ENCODE results near the gene ZKSCAN5. TPM values are rescaled to one million over a fixed set of nuclear protein-coding genes. Genes with fewer than 3 reads are reported as not detected.

The ZKSCAN5 gene
- total and polyA plus RNA-seq, 8 donors: 1.4 to 4.1 (median 2.4) TPM

DNA sequence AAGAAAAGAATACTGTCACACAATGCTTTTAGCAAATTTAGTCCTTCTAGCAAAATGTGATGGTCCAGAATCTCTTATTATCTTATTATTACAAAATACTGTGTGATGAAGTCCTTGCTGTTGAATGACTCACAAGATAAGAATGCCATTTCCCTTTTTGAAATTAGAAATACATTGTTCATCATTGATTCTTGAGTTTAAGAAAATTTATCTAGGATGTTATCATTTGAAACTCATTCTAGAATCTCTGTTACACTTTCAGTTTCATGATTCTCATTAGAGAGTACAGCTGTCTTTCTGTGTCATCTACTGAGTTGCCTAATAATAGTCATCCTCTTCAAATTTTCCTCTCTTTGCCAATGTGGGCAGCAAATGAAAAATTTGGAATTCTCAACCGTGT is 9.6 kb downstream of the ZKSCAN5 start:
- TF ChIP-seq, protein P1, sequence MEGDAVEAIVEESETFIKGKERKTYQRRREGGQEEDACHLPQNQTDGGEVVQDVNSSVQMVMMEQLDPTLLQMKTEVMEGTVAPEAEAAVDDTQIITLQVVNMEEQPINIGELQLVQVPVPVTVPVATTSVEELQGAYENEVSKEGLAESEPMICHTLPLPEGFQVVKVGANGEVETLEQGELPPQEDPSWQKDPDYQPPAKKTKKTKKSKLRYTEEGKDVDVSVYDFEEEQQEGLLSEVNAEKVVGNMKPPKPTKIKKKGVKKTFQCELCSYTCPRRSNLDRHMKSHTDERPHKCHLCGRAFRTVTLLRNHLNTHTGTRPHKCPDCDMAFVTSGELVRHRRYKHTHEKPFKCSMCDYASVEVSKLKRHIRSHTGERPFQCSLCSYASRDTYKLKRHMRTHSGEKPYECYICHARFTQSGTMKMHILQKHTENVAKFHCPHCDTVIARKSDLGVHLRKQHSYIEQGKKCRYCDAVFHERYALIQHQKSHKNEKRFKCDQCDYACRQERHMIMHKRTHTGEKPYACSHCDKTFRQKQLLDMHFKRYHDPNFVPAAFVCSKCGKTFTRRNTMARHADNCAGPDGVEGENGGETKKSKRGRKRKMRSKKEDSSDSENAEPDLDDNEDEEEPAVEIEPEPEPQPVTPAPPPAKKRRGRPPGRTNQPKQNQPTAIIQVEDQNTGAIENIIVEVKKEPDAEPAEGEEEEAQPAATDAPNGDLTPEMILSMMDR (IDR thresholded peaks at IDR 0.05): no peak
- WGBS, 2 donors: 93 to 95% methylated on average over 1 of the region's 1 CpG
- DNase-seq (no peak), FAIRE-seq (no peak), ATAC-seq (no peak)
- no peak overlapping the region for H3K4me3 ChIP-seq
- H3K27ac ChIP-seq: no peak overlapping the region
- no peaks in the 10 kb centered on the region for H3K4me1 ChIP-seq
- no peaks in the 10 kb centered on the region for H3K27me3 ChIP-seq
- no peaks in the 10 kb centered on the region for H3K36me3 ChIP-seq
- intact Hi-C loops (cut with DNase I): no loop called here
- no peaks in the 10 kb centered on the region for H3K9me3 ChIP-seq

DNA sequence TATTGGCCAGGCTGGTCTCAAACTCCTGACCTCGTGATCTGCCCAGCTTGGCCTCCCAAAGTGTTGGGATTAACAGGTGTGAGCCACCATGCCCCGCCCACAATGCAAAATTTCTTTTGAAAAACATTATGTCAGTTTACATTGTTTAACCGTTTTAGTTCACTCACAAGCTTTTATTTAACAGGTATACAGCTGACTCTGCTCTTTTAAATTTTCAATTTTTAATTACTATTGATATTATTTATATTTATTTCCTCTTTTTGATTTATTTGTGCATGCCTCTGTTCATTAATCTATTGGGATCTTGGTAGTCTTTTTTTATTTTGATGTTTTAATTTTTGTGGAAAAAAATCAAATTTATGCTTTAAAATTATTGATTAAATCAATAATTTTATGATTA is 16.9 kb downstream of the ZKSCAN5 start:
- FAIRE-seq: peak; percentile 5
- TF ChIP-seq, protein P1 (IDR thresholded peaks at IDR 0.05): no peak
- intact Hi-C loops (cut with DNase I): no loop called here
- no peaks in the 10 kb centered on the region for H3K9me3 ChIP-seq
- 87 to 89% methylated on average over 3 of the region's 3 CpGs for WGBS, 2 donors
- H3K4me3 ChIP-seq: no peak overlapping the region
- ATAC-seq: no peak
- H3K4me1 ChIP-seq: no peaks in the 10 kb centered on the region
- no peak overlapping the region for H3K27ac ChIP-seq
- no peak for DNase-seq
- H3K36me3 ChIP-seq: peaks cover 0 to 7% (median 4%) of the 10 kb centered on the region in 3 donors
- H3K27me3 ChIP-seq: no peaks in the 10 kb centered on the region

DNA sequence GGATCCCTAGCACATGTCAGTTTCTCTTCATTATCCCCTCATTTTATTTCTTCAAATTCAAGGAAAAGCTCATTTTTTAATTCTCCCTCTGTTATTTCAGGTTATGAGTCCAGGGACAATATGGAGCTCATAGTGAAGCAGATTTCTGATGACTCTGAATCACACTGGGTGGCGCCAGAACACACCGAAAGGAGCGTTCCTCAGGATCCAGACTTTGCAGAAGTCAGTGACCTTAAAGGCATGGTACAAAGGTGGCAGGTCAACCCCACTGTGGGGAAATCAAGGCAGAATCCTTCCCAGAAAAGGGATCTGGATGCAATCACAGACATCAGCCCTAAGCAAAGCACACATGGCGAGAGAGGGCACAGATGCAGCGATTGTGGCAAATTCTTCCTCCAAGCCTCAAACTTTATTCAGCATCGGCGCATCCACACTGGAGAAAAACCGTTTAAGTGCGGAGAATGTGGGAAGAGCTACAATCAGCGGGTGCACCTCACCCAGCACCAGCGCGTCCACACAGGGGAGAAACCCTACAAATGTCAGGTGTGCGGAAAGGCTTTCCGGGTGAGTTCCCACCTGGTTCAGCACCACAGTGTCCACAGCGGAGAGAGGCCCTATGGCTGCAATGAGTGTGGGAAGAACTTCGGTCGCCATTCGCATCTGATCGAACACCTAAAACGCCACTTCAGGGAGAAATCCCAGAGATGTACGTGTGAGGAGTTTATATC is 21.4 kb downstream of the ZKSCAN5 start:
- intact Hi-C loops (cut with DNase I): no loop called here
- Histone ChIP-seq H3K4me3 (no peak overlapping the region), H3K9me3 (no peaks in the 10 kb centered on the region), H3K27ac (no peak overlapping the region), H3K4me1 (no peaks in the 10 kb centered on the region), H3K27me3 (no peaks in the 10 kb centered on the region), H3K36me3 (peaks cover 0 to 16% (median 7%) of the 10 kb centered on the region in 3 donors)
- WGBS, 2 donors: 95% methylated on average over 21 of the region's 21 CpGs
- peak in 2 of 4 donors; percentile 53 to 69 for ATAC-seq
- no peak for DNase-seq
- FAIRE-seq: no peak
- TF ChIP-seq, protein P1 (IDR thresholded peaks at IDR 0.05): no peak

DNA sequence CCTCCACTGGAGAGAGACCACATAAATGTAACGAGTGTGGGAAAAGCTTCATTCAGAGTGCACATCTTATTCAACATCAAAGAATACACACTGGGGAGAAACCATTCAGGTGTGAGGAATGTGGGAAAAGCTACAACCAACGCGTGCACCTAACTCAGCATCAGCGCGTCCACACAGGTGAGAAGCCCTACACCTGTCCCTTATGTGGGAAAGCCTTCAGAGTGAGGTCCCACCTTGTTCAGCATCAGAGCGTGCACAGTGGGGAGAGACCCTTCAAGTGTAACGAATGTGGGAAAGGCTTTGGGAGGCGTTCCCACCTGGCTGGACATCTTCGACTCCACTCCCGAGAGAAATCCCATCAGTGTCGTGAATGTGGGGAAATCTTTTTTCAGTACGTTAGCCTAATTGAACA is 26.9 kb downstream of the ZKSCAN5 start:
- no peak for ATAC-seq
- Histone ChIP-seq H3K4me3 (no peak overlapping the region), H3K9me3 (peaks cover 0 to 6% (median 0%) of the 10 kb centered on the region in 4 donors), H3K4me1 (no peaks in the 10 kb centered on the region), H3K27ac (no peak overlapping the region), H3K27me3 (no peaks in the 10 kb centered on the region), H3K36me3 (peaks cover 0 to 23% (median 15%) of the 10 kb centered on the region in 3 donors)
- WGBS, 2 donors: 97 to 98% methylated on average over 12 of the region's 12 CpGs
- no peak for DNase-seq
- TF ChIP-seq, protein P1 (IDR thresholded peaks at IDR 0.05): no peak
- intact Hi-C loops (cut with DNase I): no loop called here
- no peak for FAIRE-seq

DNA sequence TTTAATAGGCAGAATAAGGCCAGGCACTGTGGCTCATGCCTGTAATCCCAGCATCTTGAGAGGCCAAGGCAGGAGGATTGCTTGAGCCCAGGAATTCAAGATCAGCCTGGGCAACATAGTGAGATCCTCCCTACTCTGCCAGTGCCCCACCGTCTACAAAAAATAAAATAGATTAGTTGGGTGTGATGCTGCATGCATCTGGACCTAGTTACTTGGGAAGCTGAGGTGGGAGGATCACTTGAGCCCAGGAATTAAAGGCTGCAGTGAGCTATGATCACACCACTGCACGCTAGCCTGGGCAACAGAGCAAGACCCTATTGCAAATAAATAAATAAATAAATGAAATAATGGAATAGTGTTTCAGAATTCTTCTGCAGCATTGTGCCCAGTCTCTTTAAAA is 31.2 kb downstream of the ZKSCAN5 start:
- Histone ChIP-seq H3K27ac (no peak overlapping the region), H3K4me3 (no peak overlapping the region), H3K9me3 (peaks cover 0 to 6% (median 0%) of the 10 kb centered on the region in 4 donors), H3K27me3 (no peaks in the 10 kb centered on the region), H3K36me3 (peaks cover 0 to 13% (median 11%) of the 10 kb centered on the region in 3 donors), H3K4me1 (no peaks in the 10 kb centered on the region)
- 99 to 100% methylated on average over 2 of the region's 2 CpGs for WGBS, 2 donors
- intact Hi-C loops (cut with DNase I): no loop called here
- no peak for FAIRE-seq
- TF ChIP-seq, protein P1 (IDR thresholded peaks at IDR 0.05): no peak
- ATAC-seq: no peak
- DNase-seq: no peak

Measured in pancreas (tissue), 10 donors.